Activated CD8-positive, alpha-beta memory T cell treated with anti-CD3 and anti-CD28 coated beads for 24 hours (primary cell): ENCODE measurements around the gene GON4L.
"Not testable (repeated sequence)": the region's sequence is repeated elsewhere in the genome, so short reads cannot be mapped to it uniquely, and the experiment has no call there.

ENCODE experiments used
- DNase-seq: peaks from one replicate; pipeline ENCODE4 v3.0.0-alpha.2; 2020

GON4L gene

DNA sequence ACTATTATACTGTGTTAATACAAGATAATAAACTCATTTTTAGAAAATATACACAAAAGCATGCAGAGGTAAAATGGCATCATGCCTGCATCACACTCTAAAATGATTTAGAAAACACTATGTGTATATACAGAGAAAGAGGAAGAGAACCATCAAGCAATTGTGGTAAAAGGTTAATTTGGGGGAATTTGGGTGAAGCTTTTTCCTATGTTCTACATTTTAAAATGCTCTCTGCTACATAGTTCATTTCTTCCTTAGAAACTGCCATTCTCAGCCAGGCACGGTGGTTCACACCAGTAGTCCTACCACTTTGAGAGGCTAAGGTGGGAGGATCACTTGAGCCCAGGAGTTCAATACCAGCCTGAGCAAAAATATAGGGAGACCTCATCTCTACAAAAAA lies 44.1 kb downstream of the GON4L start:
- no peak for DNase-seq

GRCh38 chr1:155809088-155809487 lies 47.9 kb downstream of the GON4L start:
- no peak for DNase-seq

- DNase-seq: no peak
Measured at GRCh38 chr1:155801149-155801548, 55.9 kb downstream of the GON4L start.

DNA sequence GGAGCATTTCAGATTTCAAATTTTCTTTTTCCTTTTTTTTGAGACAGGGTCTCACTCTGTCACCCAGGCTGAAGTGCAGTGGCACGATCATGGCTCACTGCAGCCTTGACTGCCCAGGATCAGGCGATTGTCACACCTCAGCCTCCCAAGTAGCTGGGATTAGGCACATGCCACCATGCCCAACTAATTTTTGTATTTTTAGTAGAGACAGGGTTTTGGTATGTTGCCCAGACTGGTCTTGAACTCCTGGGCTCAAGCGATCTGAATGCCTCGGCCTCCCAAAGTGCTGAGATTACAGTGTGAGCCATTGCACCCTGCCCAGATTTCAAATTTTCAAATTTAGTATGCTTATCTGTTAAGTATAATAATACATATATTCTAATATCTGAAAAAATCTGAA lies 61.4 kb downstream of the GON4L start:
- DNase-seq: peak; percentile 26

- DNase-seq: no peak
Measured at GRCh38 chr1:155794605-155795245, 62.3 kb downstream of the GON4L start.

- no peak for DNase-seq
Measured at GRCh38 chr1:155793213-155793612, 63.8 kb downstream of the GON4L start.

DNA sequence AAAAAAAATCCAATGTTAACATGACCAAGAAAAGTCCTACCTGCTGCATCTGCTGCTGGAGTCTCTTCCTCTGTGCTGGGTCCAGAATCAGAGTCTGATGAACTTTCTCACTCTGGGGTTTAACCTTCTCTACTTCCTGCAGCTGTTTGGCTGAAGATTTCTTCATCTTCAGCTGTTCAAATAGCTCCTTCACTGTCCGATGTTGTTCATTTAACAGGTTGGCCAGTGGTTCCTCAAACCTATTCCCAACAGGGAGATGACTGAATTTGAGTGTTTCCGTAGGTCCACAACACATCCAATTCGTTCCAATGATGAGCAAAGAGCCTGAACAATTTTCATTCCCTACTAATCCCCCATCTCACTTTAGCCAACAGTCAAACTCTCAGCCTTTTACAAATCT lies 79.4 kb downstream of the GON4L start:
- DNase-seq: no peak

- peak; percentile 24 for DNase-seq
Measured at GRCh38 chr1:155776414-155776813, 80.6 kb downstream of the GON4L start.

DNA sequence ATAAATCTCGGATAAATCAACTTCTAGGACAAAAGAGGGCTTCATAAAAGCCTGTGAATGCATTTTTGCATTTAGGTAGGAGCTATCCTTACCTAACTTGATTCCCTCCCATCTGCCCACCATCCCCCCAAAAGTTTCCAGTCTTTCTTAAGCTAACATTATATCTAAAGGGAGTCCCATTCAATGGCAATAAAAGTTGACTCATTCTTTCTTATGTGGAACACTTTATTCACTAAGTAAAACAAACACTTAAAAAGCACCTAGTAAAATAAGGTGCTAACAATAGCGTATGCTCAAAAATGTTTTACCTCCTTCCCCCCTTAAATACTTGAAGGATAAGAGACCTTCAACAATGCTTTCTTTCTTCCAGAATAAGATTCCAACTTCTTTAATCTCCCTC lies 83.8 kb downstream of the GON4L start:
- no peak for DNase-seq

GRCh38 chr1:155769257-155769656 lies 87.8 kb downstream of the GON4L start:
- no peak for DNase-seq

- not testable (repeated sequence) for DNase-seq
Measured at GRCh38 chr1:155767399-155767989, 89.5 kb downstream of the GON4L start.

GRCh38 chr1:155763989-155764388 lies 93.0 kb downstream of the GON4L start:
- not testable (repeated sequence) for DNase-seq

DNA sequence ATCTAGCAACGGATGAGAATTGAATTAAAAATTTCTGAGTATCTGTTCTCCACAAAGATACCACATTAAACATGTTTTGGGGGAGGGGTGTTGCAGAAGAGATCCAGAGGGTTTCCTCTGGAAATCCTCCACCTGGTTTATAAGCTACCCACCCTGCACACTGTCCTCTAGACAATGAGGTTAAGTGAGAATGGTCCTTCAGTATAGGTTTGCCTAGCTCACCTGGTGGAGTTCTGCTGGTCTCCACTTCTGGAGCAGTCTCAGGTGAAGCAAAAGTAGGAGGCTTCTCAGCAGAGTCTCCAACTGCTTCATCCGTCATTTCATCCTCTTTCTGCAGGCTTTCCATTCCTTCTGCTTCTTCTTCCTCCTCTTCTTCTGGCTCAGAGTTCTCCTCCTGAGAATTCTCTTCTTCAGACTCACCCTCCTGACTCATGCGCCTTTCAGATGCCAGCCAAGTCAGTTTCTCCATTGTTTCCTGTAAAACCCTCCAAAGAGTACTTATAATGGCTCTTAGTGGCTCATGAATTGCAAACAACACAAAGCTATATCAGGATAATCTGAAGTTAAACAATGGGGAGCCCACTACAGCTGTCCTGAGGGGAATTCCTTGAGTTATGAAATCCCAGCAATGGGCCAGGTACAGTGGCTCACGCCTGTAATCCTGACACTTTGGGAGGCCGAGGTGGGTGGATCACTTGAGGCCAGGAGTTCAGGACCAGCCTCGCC lies 93.8 kb downstream of the GON4L start:
- DNase-seq: not testable (repeated sequence)

DNA sequence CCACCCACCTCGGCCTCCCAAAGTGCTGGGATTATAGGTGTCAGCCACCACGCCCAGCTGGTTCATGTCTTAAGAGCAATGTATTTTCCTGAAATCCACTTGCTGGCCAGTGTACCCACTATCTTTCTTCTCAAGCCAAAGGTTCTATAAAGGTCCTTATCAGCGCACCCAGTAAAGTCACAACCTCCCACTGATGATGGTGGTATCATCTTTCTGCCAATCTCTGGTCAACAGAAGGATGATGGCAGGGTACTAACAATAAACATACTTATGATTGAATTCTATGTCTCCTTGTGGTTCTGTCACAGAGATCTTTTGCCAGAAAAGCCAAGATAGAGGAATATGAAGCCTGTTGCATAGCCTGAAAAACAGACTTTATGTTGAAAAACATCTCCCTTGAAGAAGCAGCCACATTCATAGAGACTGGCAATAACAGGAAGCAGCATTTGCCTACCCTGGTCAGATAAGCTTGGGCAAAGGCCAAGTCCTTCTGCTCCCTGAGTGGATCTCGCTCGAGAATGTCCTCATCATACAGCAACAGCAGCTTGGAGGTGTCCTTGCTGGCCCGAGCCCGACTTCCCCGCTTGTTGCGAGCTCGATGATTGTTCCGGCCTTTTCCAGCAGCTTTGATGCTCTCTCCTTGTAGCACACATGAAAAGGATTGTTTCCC lies 95.1 kb downstream of the GON4L start:
- no peak for DNase-seq

DNA sequence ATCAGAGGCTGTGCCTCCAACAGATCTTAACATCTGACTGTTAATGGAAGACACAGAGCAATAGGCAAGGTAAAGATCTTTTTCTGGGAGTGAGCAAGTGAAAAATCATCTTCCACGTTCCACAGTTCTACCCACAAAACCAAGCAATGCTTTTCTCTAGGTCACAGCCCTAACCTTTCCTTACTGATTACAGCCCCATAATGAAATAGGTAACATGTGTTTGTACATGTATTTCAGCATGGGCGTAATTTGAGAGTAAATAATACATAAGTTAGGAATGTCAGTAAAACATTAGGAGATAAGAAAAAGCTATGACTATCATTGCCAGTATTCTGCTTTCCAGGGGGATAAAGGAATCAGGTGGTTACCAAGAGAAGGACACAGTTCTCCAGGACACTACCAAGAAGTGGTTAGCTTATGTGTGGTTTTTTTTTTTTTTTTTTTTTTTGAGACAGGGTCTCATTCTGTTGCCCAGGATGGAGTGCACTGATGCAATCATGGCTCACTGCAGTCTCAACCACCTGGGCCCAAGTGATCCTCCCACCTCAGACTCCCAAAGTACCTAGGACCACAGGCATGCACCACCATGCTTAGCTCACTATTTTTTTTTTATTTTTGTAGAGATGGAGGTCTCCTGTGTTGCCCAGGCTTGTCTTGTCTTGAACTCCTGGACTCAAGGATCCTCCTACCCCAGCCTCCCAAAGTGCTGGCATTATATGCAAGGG lies 96.1 kb downstream of the GON4L start:
- no peak for DNase-seq

DNA sequence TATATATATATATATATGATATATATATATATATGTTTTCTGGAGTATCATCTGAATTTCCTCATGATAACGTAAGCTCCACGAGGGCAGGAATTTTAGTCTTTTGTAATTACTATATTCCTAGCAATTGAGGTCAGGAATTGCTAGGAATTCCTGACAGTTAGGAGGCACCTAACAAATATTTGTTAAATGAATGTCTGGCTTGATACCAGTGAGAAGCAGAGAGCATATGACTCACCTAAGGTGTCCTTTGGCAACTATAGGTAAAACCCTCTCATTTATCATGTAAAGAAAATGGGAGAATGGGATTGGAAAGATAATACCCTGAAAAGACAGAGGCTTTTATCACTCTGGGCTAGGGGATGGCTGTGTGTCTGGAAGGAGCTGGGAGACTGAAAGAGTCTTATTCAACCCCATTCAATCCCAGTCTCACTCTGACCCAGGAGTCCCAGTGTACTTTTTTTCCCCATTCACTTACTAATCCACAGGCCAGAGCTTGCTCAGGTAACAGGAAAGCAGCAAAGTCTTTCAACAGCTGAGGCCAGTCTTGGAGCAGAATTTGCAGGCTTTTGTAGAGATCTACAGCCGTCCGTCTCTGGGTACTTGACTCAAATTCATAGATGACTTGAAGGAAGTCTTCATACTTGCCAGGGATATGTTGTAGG lies 96.9 kb downstream of the GON4L start:
- DNase-seq: no peak

DNA sequence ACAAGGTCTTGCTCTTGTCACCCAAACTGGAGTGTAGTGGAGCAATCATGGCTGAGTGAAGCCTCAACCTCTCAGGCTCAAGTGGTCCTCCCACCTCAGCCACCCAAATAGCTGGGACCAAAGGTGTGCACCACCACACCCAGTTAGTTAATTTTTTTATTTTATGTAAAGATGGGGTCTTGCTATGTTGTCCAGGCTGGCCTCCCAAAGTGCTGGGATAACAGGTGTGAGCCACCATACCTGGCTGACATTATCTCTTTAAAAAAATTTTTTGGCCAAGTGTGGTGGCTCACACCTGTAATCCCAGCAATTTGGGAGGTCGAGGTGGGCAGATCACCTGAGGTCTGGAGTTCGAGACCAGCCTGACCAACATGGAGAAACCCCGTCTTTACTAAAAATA lies 98.0 kb downstream of the GON4L start:
- not testable (repeated sequence) for DNase-seq

DNA sequence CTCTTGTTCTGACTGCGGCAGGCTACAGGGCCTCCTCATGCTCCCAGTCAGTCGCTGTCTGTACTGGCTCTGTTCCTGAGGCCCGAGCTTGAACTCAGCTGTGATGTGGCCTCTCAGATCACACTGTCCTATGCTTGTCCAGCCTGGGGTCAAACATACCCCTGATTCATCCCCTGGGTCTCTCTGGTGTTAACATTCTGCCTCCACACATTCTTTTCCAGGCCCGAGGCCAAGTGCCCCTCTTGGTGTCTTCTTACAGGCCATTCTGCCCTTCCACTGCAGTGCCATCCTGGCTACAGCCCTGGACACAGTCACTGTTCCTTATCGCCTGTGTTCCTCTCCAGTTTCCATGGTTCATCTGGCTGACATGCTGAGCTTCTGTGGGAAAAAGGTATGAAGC lies 108.9 kb downstream of the GON4L start:
- DNase-seq: not testable (repeated sequence)

DNA sequence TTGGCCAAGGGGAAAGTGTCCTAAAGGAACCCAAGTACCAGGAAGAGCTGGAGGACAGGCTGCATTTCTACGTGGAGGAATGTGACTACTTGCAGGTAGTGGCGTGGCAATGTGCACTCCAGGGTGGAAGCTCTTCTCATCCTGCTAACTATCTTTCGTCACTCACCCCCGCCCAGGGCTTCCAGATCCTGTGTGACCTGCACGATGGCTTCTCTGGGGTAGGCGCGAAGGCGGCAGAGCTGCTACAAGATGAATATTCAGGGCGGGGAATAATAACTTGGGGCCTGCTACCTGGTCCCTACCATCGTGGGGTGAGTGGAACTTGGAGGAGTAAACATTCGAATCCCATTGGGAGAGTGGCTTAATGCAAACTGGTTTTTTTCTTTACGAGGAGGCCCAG lies 109.4 kb downstream of the GON4L start:
- DNase-seq: not testable (repeated sequence)

DNA sequence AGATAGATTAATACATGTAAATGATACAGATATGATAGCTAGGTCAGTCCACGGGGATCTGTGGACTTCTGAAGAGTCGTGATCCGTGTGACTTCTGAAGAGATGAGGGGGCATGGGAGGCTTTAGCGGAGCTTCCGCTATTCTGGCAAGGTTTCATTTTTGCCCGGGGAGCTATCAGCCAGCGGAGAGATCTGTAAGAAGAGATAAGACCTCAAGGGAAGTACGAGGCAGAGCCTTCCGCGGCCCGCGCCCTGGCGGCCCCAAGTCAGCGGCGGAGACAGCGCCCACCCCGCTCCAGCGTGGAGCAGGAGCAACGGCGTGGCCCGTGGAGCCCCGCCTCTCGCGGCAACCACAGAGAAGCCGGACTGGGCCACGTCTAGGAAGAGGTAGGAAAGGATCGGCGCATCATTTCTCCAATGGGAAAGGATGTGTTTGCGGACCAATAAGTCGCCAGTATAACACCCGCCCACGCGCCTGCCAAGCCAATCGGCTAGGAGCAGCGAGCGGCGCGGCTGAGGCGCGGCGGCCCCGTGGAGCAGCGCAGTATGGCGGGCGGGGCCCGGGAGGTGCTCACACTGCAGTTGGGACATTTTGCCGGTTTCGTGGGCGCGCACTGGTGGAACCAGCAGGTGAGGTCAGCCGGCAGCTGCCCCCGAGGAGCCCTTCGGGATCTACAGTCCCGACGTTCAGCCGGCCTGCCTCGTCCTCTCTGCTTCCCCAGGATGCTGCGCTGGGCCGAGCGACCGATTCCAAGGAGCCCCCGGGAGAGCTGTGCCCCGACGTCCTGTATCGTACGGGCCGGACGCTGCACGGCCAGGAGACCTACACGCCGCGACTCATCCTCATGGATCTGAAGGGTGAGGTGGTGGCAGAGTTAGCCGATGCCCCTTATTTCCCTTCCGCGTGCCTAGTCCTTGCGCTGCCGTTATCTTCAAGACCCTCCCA lies 111.5 kb downstream of the GON4L start:
- DNase-seq: peak; percentile 98

GRCh38 chr1:155744711-155745283 lies 112.2 kb downstream of the GON4L start:
- no peak for DNase-seq
